ENCODE measurements around the gene SIGLEC6.

Gene SIGLEC6

GRCh38 chr19:51566489-51567100, 35.1 kb upstream of the SIGLEC6 start:
- Histone ChIP-seq H3K4me1 (ENCODE audit: control insufficient read depth in 5 of 5, insufficient read depth in 5 of 5, low read length in 5 of 5) (peaks cover 1 to 8% (median 2%) of the 10 kb centered on the region in 5 donors), H3K9ac (ENCODE audit: low read length in 5 of 5) (no peak overlapping the region), H3K4me3 (ENCODE audit: low read depth in 1 of 5, low read length in 5 of 5) (no peak overlapping the region), H3K36me3 (ENCODE audit: control insufficient read depth in 5 of 5, insufficient read depth in 5 of 5, low read length in 5 of 5) (no peaks in the 10 kb centered on the region), H3K27ac (ENCODE audit: low read depth, low read length) (no peak overlapping the region), H3K9me3 (ENCODE audit: control insufficient read depth in 5 of 5, low read length in 5 of 5) (no peaks in the 10 kb centered on the region), H3K27me3 (ENCODE audit: control insufficient read depth in 5 of 5, insufficient read depth in 4 of 5, low read length in 5 of 5) (peaks cover 16 to 20% (median 17%) of the 10 kb centered on the region in 5 donors)

- Histone ChIP-seq H3K36me3 (ENCODE audit: control insufficient read depth in 5 of 5, insufficient read depth in 5 of 5, low read length in 5 of 5) (no peaks in the 10 kb centered on the region), H3K9me3 (ENCODE audit: control insufficient read depth in 5 of 5, low read length in 5 of 5) (no peaks in the 10 kb centered on the region), H3K4me3 (ENCODE audit: low read depth in 1 of 5, low read length in 5 of 5) (no peak overlapping the region), H3K9ac (ENCODE audit: low read length in 5 of 5) (no peak overlapping the region), H3K4me1 (ENCODE audit: control insufficient read depth in 5 of 5, insufficient read depth in 5 of 5, low read length in 5 of 5) (peaks cover 0 to 1% (median 0%) of the 10 kb centered on the region in 5 donors), H3K27me3 (ENCODE audit: control insufficient read depth in 5 of 5, insufficient read depth in 4 of 5, low read length in 5 of 5) (peaks cover 16 to 23% (median 17%) of the 10 kb centered on the region in 5 donors), H3K27ac (ENCODE audit: low read depth, low read length) (no peak overlapping the region)
Measured at GRCh38 chr19:51565583-51565982, 34.1 kb upstream of the SIGLEC6 start.

- Histone ChIP-seq H3K27ac (ENCODE audit: low read depth, low read length) (no peak overlapping the region), H3K4me3 (ENCODE audit: low read depth in 1 of 5, low read length in 5 of 5) (no peak overlapping the region), H3K4me1 (ENCODE audit: control insufficient read depth in 5 of 5, insufficient read depth in 5 of 5, low read length in 5 of 5) (no peaks in the 10 kb centered on the region), H3K9ac (ENCODE audit: low read length in 5 of 5) (no peak overlapping the region), H3K9me3 (ENCODE audit: control insufficient read depth in 5 of 5, low read length in 5 of 5) (no peaks in the 10 kb centered on the region), H3K27me3 (ENCODE audit: control insufficient read depth in 5 of 5, insufficient read depth in 4 of 5, low read length in 5 of 5) (peaks cover 16 to 29% (median 24%) of the 10 kb centered on the region in 5 donors), H3K36me3 (ENCODE audit: control insufficient read depth in 5 of 5, insufficient read depth in 5 of 5, low read length in 5 of 5) (no peaks in the 10 kb centered on the region)
Measured at GRCh38 chr19:51564791-51565190, 33.3 kb upstream of the SIGLEC6 start.

GRCh38 chr19:51560339-51560738, 28.9 kb upstream of the SIGLEC6 start:
- H3K9ac ChIP-seq (ENCODE audit: low read length in 5 of 5), result no peak overlapping the region
- no peaks in the 10 kb centered on the region for H3K9me3 ChIP-seq (ENCODE audit: control insufficient read depth in 5 of 5, low read length in 5 of 5)
- peaks cover 14 to 33% (median 24%) of the 10 kb centered on the region in 5 donors for H3K27me3 ChIP-seq (ENCODE audit: control insufficient read depth in 5 of 5, insufficient read depth in 4 of 5, low read length in 5 of 5)
- H3K4me3 ChIP-seq (ENCODE audit: low read depth in 1 of 5, low read length in 5 of 5), result no peak overlapping the region
- no peaks in the 10 kb centered on the region for H3K4me1 ChIP-seq (ENCODE audit: control insufficient read depth in 5 of 5, insufficient read depth in 5 of 5, low read length in 5 of 5)
- H3K27ac ChIP-seq (ENCODE audit: low read depth, low read length), result no peak overlapping the region
- no peaks in the 10 kb centered on the region for H3K36me3 ChIP-seq (ENCODE audit: control insufficient read depth in 5 of 5, insufficient read depth in 5 of 5, low read length in 5 of 5)

DNA sequence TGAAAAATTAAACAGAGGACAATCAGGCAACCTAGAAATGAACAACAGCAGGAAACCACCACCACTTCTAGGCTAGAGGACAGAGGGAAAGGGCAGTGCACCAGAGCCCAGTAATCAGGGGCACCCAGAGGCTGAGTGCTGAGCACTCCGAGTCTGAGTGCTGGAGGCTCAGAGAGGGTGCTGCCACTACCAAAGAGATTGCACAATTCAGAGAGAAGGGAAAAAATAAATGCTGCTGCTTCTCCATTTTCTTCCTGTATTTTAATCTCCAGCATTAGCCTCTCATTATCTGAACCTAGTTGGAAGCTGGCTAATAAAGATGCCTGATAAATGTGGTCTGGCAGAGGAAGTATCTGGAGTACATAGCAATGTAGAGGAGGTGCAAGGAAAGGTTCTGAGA, 27.8 kb upstream of the SIGLEC6 start:
- Histone ChIP-seq H3K4me3 (ENCODE audit: low read depth in 1 of 5, low read length in 5 of 5) (no peak overlapping the region), H3K27ac (ENCODE audit: low read depth, low read length) (no peak overlapping the region), H3K27me3 (ENCODE audit: control insufficient read depth in 5 of 5, insufficient read depth in 4 of 5, low read length in 5 of 5) (peaks cover 5 to 23% (median 18%) of the 10 kb centered on the region in 5 donors), H3K9me3 (ENCODE audit: control insufficient read depth in 5 of 5, low read length in 5 of 5) (no peaks in the 10 kb centered on the region), H3K4me1 (ENCODE audit: control insufficient read depth in 5 of 5, insufficient read depth in 5 of 5, low read length in 5 of 5) (no peaks in the 10 kb centered on the region), H3K36me3 (ENCODE audit: control insufficient read depth in 5 of 5, insufficient read depth in 5 of 5, low read length in 5 of 5) (no peaks in the 10 kb centered on the region), H3K9ac (ENCODE audit: low read length in 5 of 5) (no peak overlapping the region)

DNA sequence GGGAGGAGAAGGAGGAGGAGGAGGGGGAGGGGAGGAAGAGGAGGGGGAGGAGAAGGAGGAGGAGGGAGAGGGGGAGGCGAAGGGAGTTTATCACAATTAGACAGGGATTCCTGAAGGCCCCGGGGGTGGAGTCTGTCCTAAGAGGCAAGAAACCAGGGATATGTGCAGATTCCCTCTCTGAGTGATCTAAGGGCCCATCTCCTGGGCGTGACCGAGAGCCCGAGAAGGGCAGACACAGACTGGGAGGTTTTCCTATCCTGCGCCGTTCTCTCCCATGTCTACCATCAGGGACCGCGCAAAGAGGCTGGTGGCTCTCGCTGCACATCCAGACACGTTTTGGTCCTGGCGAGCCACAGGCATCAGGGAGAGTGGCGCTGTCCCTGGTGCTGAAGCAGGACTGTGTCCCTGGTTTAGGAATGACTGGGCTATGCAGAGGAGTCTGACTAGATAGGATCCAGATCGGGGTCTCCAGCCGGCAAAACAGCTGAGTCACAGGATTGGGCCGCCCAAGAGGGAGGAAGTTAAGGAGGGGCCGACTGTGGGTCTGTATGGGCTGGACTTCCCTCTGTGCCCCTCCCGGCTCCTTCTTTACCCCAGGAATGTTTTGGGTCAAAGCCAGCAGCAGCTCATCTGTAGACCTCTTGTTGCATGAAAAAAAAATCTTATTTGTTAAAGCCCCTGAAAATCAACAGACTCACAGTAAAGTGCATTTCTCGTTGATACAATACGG, 21.7 kb upstream of the SIGLEC6 start:
- Histone ChIP-seq H3K27me3 (ENCODE audit: control insufficient read depth in 5 of 5, insufficient read depth in 4 of 5, low read length in 5 of 5) (peaks cover 0 to 14% (median 4%) of the 10 kb centered on the region in 5 donors), H3K9ac (ENCODE audit: low read length in 5 of 5) (no peak overlapping the region), H3K27ac (ENCODE audit: low read depth, low read length) (no peak overlapping the region), H3K4me1 (ENCODE audit: control insufficient read depth in 5 of 5, insufficient read depth in 5 of 5, low read length in 5 of 5) (no peaks in the 10 kb centered on the region), H3K9me3 (ENCODE audit: control insufficient read depth in 5 of 5, low read length in 5 of 5) (no peaks in the 10 kb centered on the region), H3K36me3 (ENCODE audit: control insufficient read depth in 5 of 5, insufficient read depth in 5 of 5, low read length in 5 of 5) (no peaks in the 10 kb centered on the region), H3K4me3 (ENCODE audit: low read depth in 1 of 5, low read length in 5 of 5) (no peak overlapping the region)

DNA sequence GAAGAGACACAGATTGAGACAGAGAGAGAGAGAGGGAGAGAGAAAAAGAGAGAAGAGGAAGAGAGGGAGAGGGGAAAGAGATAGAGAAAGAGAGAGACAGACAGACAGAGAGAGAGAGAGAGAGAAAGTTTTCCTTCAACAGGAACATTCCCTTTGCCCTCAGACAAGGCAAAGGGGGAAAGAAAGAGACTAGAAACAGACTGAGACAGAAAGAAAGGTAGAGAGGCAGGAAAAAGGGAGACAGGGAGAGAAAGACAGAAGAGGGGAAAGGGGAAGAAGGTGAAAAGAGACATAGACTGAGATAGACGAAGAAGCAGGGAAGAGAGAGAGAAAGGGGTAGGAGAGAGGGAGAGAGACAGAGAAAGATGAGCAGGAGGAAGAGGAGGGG, 21.1 kb upstream of the SIGLEC6 start:
- H3K9me3 ChIP-seq (ENCODE audit: control insufficient read depth in 5 of 5, low read length in 5 of 5), result no peaks in the 10 kb centered on the region

GRCh38 chr19:51551673-51552432, 20.4 kb upstream of the SIGLEC6 start:
- Histone ChIP-seq H3K4me1 (ENCODE audit: control insufficient read depth in 5 of 5, insufficient read depth in 5 of 5, low read length in 5 of 5) (no peaks in the 10 kb centered on the region), H3K36me3 (ENCODE audit: control insufficient read depth in 5 of 5, insufficient read depth in 5 of 5, low read length in 5 of 5) (no peaks in the 10 kb centered on the region), H3K9me3 (ENCODE audit: control insufficient read depth in 5 of 5, low read length in 5 of 5) (no peaks in the 10 kb centered on the region), H3K4me3 (ENCODE audit: low read depth in 1 of 5, low read length in 5 of 5) (no peak overlapping the region), H3K9ac (ENCODE audit: low read length in 5 of 5) (no peak overlapping the region), H3K27ac (ENCODE audit: low read depth, low read length) (no peak overlapping the region), H3K27me3 (ENCODE audit: control insufficient read depth in 5 of 5, insufficient read depth in 4 of 5, low read length in 5 of 5) (peaks cover 0 to 19% (median 4%) of the 10 kb centered on the region in 5 donors)

More for the DNA sequence above, 21.1 kb upstream of the SIGLEC6 start:
- Histone ChIP-seq H3K9ac (ENCODE audit: low read length in 5 of 5) (no peak overlapping the region), H3K4me1 (ENCODE audit: control insufficient read depth in 5 of 5, insufficient read depth in 5 of 5, low read length in 5 of 5) (no peaks in the 10 kb centered on the region), H3K27ac (ENCODE audit: low read depth, low read length) (no peak overlapping the region), H3K36me3 (ENCODE audit: control insufficient read depth in 5 of 5, insufficient read depth in 5 of 5, low read length in 5 of 5) (no peaks in the 10 kb centered on the region), H3K4me3 (ENCODE audit: low read depth in 1 of 5, low read length in 5 of 5) (no peak overlapping the region), H3K27me3 (ENCODE audit: control insufficient read depth in 5 of 5, insufficient read depth in 4 of 5, low read length in 5 of 5) (peaks cover 0 to 14% (median 4%) of the 10 kb centered on the region in 5 donors)

DNA sequence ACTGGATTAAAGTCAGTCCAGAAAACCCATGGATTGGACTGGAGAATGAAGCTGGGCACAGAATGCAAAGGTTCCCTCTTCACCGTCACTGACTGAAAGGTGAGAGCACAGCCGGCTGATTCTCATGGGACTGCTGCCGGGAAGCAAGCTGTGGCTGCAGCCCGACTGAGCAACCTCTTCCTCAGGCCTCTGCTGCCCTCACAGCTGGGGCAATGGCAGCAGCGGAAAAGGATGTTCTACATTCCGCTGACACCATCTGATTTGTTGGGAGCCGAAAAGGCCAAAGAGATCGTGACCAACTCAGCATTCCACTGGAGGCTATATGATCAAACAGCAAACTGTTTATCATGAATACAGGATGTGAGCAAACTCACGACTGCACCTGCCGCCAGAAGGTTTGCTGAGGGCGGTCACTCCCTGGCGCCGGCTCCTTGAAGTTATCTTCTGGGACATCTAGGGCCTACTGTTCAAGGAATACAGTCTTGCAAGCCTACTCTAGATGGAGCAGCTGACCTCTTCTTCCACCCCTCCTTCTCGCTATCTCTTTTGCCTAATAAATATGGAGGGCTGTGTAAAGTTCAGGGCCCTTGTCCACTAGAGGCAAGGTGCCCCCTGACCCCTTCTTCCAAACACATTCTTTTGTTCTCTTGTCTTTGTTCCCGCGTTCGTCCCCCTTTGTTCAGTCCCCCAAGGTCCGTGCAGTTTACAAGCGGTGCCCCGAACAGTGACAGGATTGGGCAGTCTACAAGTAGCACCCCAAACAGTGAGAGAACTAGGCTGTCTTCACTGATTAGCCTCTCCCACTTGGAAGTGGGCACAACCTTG, 19.6 kb upstream of the SIGLEC6 start:
- Histone ChIP-seq H3K27me3 (ENCODE audit: control insufficient read depth in 5 of 5, insufficient read depth in 4 of 5, low read length in 5 of 5) (peaks cover 0 to 21% (median 7%) of the 10 kb centered on the region in 5 donors), H3K4me3 (ENCODE audit: low read depth in 1 of 5, low read length in 5 of 5) (no peak overlapping the region), H3K36me3 (ENCODE audit: control insufficient read depth in 5 of 5, insufficient read depth in 5 of 5, low read length in 5 of 5) (no peaks in the 10 kb centered on the region), H3K27ac (ENCODE audit: low read depth, low read length) (no peak overlapping the region), H3K9ac (ENCODE audit: low read length in 5 of 5) (no peak overlapping the region), H3K4me1 (ENCODE audit: control insufficient read depth in 5 of 5, insufficient read depth in 5 of 5, low read length in 5 of 5) (no peaks in the 10 kb centered on the region), H3K9me3 (ENCODE audit: control insufficient read depth in 5 of 5, low read length in 5 of 5) (no peaks in the 10 kb centered on the region)
